K562 treated with DMSO at 1 percent for 24 hours (cell line): ENCODE data around the gene DCTN4. TPM values are rescaled to one million over a fixed set of nuclear protein-coding genes. Genes with fewer than 3 reads are reported as not detected.

Experiments used
- total RNA-seq: library from RNA; unstranded; fragments of 300-600 nt; gene quantifications from 2 replicates; pipeline ENCODE4 v1.2.3, GENCODE V29; 2022; ENCODE audit warnings: low read depth; ENCODE audit not compliant: insufficient read depth

Gene DCTN4
- total RNA-seq: 35.3 and 45.3 TPM in 2 replicates

DNA sequence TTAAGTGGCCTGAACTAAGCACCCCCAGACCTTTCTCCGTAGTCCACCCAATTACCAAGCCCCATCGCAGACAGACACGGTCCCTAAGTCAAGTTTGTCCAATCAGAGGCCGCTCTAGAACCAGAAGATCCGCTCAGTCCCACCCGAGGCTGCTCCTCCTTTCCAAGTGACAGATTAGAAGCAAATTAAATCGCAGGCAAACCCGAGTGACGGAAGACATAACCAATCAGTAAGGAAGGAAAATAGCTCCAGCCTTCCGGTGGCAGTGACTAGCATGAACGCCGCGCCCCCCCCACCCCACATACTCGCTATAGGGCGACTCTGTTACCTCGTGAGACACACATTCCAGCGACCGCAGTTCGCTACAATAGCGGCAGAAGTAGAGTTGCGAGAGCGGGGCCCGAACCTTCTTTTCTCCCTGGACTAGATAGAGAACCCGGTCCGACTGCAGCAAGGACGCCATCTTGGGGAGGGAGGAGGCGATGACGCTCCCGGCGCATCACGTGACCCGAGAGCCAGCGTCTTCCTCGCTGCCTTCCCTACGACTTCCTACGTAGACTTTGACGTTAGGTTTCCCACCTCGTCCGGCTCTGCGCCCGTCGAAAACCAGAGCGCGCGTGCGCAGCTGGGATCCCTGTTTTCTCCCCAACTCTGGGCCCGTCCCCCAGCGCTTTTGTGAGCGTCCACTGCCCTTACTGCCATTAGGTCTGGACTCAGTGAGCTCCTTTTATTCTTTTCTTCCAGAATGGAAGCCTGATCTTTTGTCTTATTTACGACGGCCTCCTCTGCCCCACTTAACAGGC lies at the start of gene DCTN4:
TSS of gene DCTN4 (minus strand) at position 487 of the 803 bp plus-strand sequence. CDS start at position 463, 24 bp downstream.

DNA sequence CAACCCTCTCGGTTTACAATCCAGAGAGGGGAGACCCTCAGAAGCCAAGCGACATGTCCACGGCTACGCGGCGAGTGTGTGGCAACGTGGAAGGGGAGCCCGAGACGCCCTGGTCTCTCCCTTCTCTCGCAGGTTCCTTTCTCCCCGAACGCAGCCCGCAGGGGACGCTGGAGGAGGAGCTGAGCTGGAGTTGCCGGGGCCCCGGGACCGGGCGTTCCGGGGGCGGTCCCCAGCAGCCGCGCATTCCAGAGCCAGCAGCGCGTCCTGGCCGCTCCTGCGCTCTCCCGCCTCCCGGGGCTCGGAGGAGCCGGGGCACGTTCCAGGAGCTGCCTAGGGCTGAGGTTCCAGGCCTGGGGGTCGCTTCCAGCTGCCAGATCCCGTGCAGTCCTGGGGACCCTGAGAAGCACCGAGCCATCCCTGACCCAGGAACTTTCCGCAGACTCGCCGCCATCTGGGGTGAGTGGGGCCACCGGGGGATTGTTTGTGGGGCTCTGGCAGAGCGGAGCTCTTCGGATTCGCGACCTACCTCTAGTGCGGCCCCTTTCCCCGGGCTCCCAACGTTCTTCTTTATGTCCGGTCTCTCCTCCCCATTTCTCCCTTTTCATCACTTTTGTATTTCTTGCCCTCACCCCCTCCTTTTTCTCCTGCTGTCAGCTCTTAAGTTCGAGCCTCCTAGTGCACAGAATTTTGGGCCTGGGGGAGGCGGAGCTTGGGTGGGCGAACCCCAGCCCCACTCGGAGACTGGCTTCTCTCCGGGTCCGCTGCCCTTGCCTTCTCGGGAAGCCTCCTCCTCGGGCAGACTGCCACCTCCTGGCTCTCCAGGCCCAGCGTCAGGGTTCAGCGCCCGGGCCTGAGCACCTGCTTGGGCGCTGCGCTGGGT lies 19.9 kb upstream of the DCTN4 start, which contains the start of gene SMIM3:
TSS of gene SMIM3 (plus strand) at position 241 of the 880 bp plus-strand sequence. CDS start 16,684 bp downstream, outside the sequence.

GRCh38 chr5:150700594-150701377 lies 58.0 kb downstream of the DCTN4 start, which contains the start of gene RBM22:
TSS of gene RBM22 (minus strand) at chr5:150701062. CDS start at chr5:150700985, 77 bp downstream.

DNA sequence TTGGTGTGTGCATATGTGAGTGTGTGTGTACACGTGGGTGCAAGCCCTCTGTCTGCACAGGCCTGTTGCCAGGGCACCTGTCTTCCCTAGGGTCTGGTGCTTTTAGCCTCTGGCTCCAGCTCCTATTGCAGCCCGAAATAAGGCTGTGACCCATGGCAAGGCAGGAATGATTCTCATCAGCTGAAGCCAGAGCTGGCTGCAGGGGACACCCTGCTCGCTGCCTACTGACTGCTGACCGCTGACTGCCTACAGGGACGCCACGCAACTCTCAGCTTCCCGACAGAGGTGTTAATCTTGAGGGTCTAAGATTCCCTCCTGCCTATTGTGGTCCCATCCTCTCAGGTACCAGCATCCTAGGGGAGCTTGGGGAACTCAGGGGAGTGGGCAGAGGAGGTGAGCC lies 97.7 kb downstream of the DCTN4 start, which contains the start of gene MYOZ3:
TSS of gene MYOZ3 (plus strand) at position 166 of the 400 bp plus-strand sequence. CDS start 1,691 bp downstream, outside the sequence.

Other genes starting within 250 kb of the DCTN4 start
- gene SYNPO, start 118.4 kb downstream of the DCTN4 start, total RNA-seq: 0.63 and 0.67 TPM in 2 replicates
- not detected in 2 replicates for gene MYOZ3, start 97.8 kb downstream of the DCTN4 start, total RNA-seq
- gene RBM22, start 58.0 kb downstream of the DCTN4 start, total RNA-seq: 54.4 and 57.7 TPM in 2 replicates
- gene SMIM3, start 19.7 kb upstream of the DCTN4 start, total RNA-seq: 57.0 and 62.2 TPM in 2 replicates
- gene IRGM, start 87.5 kb upstream of the DCTN4 start, total RNA-seq: not detected in 2 replicates
- 3.1 and 3.6 TPM in 2 replicates for gene ZNF300, start 146.0 kb upstream of the DCTN4 start, total RNA-seq